ENCODE data around the gene KRT80. TPM values are rescaled to one million over a fixed set of nuclear protein-coding genes. Genes with fewer than 3 reads are reported as not detected.

Gene KRT80
- total RNA-seq, 1 donor from 2014 or later, result 2.7 TPM

DNA sequence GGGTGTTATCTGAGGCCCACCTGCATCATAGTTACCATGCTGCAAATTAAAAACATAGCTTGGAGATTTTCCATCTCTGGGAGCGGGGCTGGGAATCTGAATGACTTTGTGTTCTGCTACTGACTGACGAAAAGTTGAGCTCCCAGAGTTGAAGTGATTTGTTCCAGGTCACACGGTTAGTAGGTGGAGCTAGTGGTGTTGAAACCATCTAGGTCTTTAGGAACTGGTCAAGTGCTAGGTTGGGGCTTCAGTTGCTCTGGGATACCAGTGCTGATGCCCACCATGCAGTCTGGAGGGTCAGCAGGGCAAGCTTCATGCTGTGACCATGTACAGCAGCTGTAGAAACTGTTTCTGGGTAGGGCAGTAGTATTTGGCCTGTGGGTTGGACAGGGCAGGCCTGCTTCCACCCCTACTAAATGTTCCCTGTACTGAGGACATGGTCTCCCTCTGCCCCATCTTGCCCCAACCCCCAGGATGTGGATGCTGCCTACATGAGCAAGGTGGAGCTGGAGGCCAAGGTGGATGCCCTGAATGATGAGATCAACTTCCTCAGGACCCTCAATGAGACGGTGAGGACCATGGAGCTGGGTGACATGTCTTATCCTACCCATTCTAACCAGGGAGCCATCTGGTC lies 46.5 kb upstream of the KRT80 start:
- peaks cover 4% of the 10 kb centered on the region for H3K36me3 Mint-ChIP-seq
- no peaks in the 10 kb centered on the region for H3K9me3 Mint-ChIP-seq
- TF ChIP-seq CTCF (IDR thresholded peaks at IDR 0.05; ENCODE audit: unreplicated experiment), result no peak
- peaks cover 19% of the 10 kb centered on the region for H3K4me1 Mint-ChIP-seq
- H3K4me3 Mint-ChIP-seq, result no peak overlapping the region
- peaks cover 15% of the 10 kb centered on the region for H3K27me3 Mint-ChIP-seq (ENCODE audit: low read depth)
- H3K27ac Mint-ChIP-seq, result no peak overlapping the region
- DNase-seq (ENCODE audit: low spot score in 2 of 2, unreplicated experiment in 2 of 2), result no peak

- peaks cover 30% of the 10 kb centered on the region for H3K4me1 Mint-ChIP-seq
- H3K9me3 Mint-ChIP-seq, result no peaks in the 10 kb centered on the region
- TF ChIP-seq CTCF (IDR thresholded peaks at IDR 0.05; ENCODE audit: unreplicated experiment), result no peak
- DNase-seq (ENCODE audit: low spot score in 2 of 2, unreplicated experiment in 2 of 2), result no peak
- peaks cover 30% of the 10 kb centered on the region for H3K27me3 Mint-ChIP-seq (ENCODE audit: low read depth)
- H3K27ac Mint-ChIP-seq, result no peak overlapping the region
- no peak overlapping the region for H3K4me3 Mint-ChIP-seq
- peaks cover 4% of the 10 kb centered on the region for H3K36me3 Mint-ChIP-seq
Measured at GRCh38 chr12:52236386-52237050, 44.7 kb upstream of the KRT80 start.

GRCh38 chr12:52235822-52236361 lies 44.1 kb upstream of the KRT80 start:
- Mint-ChIP-seq H3K4me1 (peaks cover 35% of the 10 kb centered on the region), H3K27ac (no peak overlapping the region), H3K4me3 (no peak overlapping the region), H3K36me3 (peaks cover 4% of the 10 kb centered on the region), H3K9me3 (no peaks in the 10 kb centered on the region), H3K27me3 (ENCODE audit: low read depth) (peaks cover 34% of the 10 kb centered on the region)
- TF ChIP-seq CTCF (IDR thresholded peaks at IDR 0.05; ENCODE audit: unreplicated experiment), result no peak
- no peak for DNase-seq (ENCODE audit: low spot score in 2 of 2, unreplicated experiment in 2 of 2)

- Mint-ChIP-seq H3K27ac (no peak overlapping the region), H3K27me3 (ENCODE audit: low read depth) (peaks cover 39% of the 10 kb centered on the region), H3K4me3 (no peak overlapping the region), H3K4me1 (peaks cover 41% of the 10 kb centered on the region), H3K9me3 (no peaks in the 10 kb centered on the region), H3K36me3 (peaks cover 4% of the 10 kb centered on the region)
- DNase-seq (ENCODE audit: low spot score in 2 of 2, unreplicated experiment in 2 of 2), result no peak
- TF ChIP-seq CTCF (IDR thresholded peaks at IDR 0.05; ENCODE audit: unreplicated experiment), result no peak
Measured at GRCh38 chr12:52235001-52235764, 43.4 kb upstream of the KRT80 start.

DNA sequence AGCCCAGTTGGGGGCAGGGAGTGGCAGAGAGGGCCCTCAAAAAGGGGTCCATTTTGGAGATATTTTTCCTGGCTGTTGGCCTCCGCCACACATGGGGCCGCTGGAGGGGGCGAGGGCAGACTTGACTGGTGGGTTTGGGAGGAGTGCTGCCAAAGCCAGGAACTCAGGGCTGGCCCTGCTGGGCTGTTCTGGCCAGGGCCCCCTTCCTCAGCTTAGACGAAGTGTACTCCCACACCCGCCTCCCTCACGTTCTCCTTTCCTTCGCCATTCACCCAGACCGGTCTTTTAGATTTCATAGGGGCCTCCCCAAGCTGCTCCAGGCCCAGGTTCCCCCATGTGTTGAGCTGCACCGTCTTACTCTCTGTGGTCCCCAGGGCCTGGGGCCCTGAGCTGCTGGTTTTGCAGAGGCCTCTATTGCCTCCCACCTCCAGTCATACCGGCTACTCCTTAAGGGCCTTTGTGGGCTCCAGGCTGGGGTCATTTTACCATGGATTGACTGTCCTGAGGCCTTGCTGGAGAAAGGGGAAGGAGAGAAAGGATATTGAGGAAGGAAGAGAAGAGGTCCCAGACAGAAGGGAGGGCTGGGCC lies 42.5 kb upstream of the KRT80 start:
- H3K9me3 Mint-ChIP-seq, result no peaks in the 10 kb centered on the region
- H3K4me1 Mint-ChIP-seq, result peaks cover 44% of the 10 kb centered on the region
- TF ChIP-seq CTCF (IDR thresholded peaks at IDR 0.05; ENCODE audit: unreplicated experiment), result no peak
- H3K27me3 Mint-ChIP-seq (ENCODE audit: low read depth), result peaks cover 44% of the 10 kb centered on the region
- DNase-seq (ENCODE audit: low spot score in 2 of 2, unreplicated experiment in 2 of 2), result no peak
- peak overlapping the region; percentile 33 for H3K27ac Mint-ChIP-seq
- H3K36me3 Mint-ChIP-seq, result peaks cover 4% of the 10 kb centered on the region
- H3K4me3 Mint-ChIP-seq, result peak overlapping the region; percentile 52

All from mesothelial cell of epicardium (in vitro differentiated cells).